HG03175 (cell line): ENCODE measurements around the gene PTCH1.

Source experiments
- ATAC-seq: cut with Tn5 transposase; IDR thresholded peaks from one replicate; pipeline ENCODE4 v1.9.1; 2021; ENCODE audit warnings: mild to moderate bottlenecking, moderate library complexity; ENCODE audit not compliant: unreplicated experiment

Gene PTCH1

GRCh38 chr9:95468791-95469190, 48.0 kb downstream of the PTCH1 start:
- no peak for ATAC-seq

DNA sequence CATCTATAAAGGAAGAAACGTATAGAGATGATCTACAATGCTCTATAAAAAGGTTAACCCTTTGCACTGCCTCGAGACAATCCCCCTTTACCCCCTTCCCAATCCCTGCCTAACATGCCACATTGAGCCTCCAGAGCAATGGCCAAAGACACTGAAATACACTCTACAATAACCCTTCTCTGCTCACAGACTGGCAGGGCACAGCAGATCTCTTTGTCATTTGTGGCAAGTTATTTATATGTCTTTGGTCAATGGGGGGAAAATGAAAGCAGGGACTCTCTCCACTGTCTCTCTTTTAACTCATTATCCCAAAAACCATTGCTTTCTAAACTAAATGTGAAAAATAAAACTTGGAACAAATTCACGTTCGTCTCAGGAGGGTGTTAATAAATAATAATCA, 51.7 kb downstream of the PTCH1 start:
- no peak for ATAC-seq

- no peak for ATAC-seq
Measured at GRCh38 chr9:95463148-95464060, 53.4 kb downstream of the PTCH1 start.

DNA sequence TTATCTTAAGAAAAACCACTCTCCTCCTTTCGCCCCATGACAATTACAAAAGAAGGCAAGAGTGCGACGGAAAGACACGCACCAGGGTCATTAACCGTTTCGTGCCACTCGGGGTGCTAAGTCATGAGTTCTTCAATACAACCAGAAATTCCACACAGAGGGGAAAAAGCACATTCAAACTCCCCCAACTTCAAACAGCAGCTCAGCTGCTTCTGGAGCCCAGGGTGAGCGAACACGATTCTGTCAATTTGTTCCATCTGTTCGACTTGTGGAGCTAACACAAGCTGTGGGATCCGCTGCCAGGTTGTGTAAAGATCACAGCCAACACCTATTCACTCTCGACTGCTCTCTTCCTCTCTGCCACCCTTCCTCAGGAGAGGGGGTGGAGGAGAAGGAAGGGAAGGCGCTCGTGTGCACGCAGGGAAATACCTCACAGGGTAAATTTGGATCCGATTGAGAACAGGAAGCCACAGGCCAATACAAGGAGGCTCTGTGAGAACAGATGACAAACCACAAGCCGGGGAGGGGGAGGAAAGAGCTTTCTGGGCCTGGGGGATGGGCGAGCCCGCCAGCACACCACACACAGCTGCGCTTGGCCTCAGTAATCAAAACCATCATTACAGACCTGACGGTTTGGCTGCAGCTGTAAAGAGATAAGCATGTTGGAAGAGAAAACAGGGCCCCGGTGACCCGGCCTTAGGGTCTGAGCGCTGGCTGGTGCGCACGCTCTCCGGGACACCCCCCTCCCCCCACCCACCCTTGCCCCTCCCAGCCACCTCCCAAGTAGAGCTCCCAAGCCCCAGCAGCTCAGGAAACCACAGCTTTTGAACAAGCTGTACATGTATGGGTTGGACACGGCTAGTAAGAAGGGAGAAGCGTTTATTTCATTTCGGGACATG, 54.3 kb downstream of the PTCH1 start:
- peak; percentile 96 for ATAC-seq

DNA sequence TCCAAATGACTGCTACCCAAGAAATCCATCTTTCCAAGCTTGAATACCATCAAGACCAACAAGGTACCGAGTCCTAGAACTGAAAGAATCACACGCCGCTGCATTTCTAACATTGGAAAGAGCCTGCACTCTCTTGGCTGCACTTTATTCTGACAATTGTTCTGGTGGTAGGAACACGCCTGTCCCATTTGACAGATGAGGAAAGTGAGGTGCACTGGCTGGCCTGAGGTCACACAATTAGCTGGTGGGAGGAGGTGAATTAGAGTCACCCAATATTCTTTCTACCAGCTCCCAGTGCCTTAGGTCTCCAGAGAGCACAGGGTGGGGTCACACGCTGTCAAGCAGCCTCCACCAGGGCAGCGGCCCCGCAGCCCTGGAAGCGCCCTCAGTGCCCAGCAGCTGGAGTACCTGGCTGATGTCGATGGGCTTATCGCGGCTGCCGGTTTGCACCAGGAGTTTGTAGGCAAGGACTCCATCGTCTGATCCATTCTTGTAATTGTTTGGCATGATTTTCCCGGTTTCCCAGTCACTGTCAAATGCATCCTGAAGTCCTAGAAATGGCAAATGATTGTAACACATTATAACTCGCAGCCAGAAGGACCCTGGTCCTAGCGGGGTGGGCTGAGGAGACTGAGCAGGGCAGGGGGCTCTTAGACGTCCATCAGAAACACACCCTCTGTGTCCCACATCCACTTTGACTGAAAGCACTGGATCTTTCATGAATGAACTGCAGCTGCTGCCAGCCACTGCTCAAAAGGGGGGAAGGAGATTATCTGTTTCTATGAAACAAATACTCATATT, 55.1 kb downstream of the PTCH1 start:
- peak; percentile 2 for ATAC-seq

DNA sequence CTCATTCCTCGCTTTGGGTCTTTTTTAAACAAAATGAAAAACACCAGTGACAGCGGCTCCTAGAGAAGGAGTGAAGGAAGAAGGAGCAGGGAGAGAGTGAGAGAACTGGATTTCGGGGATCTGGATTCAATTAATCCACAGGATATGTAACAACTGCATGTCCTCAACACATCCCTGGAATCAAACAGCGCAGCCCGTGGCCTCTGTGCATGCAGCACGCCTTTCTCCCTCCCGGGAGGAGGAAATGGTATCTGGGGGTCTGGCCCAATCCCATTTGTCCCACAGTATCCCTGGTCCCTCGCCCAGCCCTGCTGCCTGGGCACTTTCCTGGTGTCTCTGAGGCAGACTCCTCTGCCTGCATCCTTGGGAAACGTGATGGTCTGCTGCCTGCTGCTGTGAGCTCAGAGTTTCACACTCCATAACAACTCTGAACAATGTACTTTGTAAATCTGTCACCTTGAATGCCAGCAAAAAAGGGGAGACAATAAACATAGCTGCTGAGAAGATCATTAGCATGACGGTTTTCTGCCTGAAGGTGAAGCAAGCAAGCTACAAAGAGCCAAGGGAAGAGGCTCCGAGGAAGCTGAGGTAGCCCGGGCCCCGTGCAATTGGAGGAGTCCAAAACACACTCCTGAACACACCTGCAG, 56.1 kb downstream of the PTCH1 start:
- ATAC-seq = no peak

- no peak for ATAC-seq
Measured at GRCh38 chr9:95459851-95460517, 56.8 kb downstream of the PTCH1 start.

DNA sequence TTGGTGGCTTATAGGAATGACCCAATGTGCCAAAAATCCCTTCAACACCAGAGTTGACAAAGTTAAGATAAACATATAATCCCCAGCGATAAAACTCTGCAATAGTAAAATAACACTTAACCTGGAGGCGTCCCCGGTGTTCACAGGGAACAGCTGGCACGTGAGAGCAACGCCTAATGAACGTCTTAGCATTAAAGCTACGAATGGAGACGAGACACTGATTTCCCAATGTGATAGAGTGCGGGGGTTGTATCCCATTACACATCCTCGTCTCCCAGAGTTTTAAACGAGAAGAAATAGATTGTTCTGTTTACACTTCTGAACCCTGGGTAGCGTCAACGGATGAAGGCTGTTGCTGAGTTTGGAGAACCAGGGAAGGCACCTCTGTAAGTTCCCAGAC, 57.6 kb downstream of the PTCH1 start:
- ATAC-seq = no peak

- ATAC-seq = no peak
Measured at GRCh38 chr9:95458666-95459065, 58.1 kb downstream of the PTCH1 start.

- no peak for ATAC-seq
Measured at GRCh38 chr9:95457769-95458168, 59.0 kb downstream of the PTCH1 start.

DNA sequence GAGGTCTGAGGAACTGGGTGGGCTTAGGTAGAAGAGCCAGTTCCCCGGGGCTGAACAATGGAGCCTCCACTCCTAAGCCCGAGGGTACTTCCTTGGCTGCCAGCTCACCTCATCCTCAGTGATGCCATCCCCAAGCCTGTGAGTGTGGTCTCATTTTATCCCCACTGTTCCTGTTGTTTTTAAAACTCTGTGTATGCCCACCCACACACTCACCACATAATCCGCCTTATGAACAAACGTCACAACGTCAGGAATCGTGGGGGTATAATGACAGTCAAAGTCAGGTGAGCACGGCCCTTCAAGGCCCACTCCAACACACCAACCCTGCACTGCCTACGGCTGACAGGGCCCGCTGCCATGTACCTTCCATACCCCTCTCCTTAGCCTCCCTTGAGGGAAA, 61.1 kb downstream of the PTCH1 start:
- no peak for ATAC-seq

DNA sequence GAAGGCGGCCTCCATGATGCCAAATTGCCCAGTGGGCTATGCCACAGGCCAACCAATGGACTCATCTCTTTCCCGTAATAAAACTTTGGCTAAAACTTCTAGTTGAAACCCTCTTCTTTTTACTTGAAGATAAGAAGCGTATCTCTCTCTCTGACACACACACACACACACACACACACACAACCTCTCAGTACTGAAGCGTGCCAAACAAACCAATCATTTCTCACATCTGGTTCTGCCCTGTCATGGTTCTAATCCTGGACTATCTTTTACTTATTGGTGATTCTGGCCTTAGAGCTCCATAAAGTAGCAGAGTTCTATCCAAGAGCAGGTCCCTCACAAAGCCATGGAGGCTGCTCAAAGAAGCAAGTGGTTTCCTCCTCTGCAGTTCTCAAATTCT, 64.6 kb downstream of the PTCH1 start:
- ATAC-seq = no peak

GRCh38 chr9:95451065-95451426, 65.7 kb downstream of the PTCH1 start:
- no peak for ATAC-seq

GRCh38 chr9:95450171-95451064, 66.4 kb downstream of the PTCH1 start:
- no peak for ATAC-seq

GRCh38 chr9:95449016-95449415, 67.8 kb downstream of the PTCH1 start:
- ATAC-seq = no peak

DNA sequence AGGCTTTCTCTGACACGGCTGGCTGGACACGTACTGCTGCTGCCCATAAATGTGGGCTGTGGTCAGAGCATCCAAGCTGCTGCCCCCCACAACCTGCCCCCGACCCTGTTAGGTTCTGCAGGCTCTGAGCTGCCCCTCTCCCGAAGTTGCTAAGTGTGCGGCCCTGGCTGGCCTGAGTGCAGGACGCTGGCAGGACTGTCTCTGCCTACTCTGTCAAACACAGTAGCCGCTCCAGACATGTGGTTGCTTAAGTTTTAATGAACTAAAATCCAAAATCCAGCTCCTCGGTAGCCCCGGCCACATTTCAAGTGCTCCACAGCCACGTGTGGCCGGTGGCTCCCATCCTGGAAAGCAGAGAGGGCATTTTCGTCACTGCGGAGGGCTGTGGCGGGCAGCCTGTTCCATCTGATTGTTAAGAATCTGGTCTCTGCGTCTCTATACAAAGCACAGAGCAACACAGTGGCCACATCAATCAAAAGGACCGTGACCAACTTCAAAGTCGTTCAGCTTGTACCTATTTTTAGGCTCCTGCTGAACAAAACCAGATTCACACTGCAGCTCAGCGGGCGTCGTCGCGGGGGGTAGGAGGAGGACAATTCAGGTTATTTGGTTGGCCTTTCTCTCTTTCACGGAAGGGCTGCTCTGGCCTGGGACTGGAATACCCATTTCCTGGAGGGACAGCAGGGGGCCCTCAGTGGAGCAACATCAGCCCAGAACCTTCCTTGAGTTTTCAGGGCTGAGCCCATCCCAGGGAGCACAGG, 68.9 kb downstream of the PTCH1 start:
- no peak for ATAC-seq

- ATAC-seq = no peak
Measured at GRCh38 chr9:95446984-95447383, 69.8 kb downstream of the PTCH1 start.

DNA sequence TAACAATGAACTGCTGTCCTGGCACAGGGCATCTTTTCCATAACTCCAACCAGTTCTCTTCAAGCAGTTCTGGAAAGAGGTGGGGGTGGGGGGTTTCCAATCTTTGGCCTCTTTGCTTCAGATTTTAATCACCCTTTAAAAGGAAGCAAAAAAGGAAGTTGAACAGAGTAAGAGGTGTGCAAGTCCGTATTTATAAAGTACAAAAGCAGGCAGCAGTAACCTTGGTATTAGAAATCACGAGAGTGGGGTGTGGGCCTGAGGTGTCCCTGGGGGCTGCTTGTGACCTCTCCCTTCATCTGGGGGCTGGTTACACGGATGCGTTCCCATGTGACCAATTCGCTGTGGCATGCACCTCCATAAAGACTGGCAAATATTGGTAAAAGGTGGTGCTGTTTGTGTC, 70.5 kb downstream of the PTCH1 start:
- ATAC-seq = no peak
